PC-3 (cell line): Measurements from ENCODE around the gene OPTC.

Source experiments
- EZH2 ChIP-seq: fragments of 300-600 bp; sonication (generic); IDR thresholded peaks from one replicate; pipeline ENCODE4 v1.6.1; 2017; ENCODE audit warnings: antibody characterized with exemption, mild to moderate bottlenecking, low read length; ENCODE audit not compliant: unreplicated experiment
- EZH2phosphoT487 ChIP-seq: fragments of 300-600 bp; sonication (generic); IDR thresholded peaks from 2 replicates; pipeline ENCODE4 v1.6.1; 2018; ENCODE audit warnings: mild to moderate bottlenecking, antibody characterized with exemption, low read length, borderline replicate concordance
- TF ChIP-seq, protein P1 (sequence below): fragments of 300-600 bp; sonication (generic); conservative IDR thresholded peaks from 2 replicates; pipeline ENCODE4 v1.5.1; 2017; ENCODE audit warnings: antibody characterized with exemption, low read depth, mild to moderate bottlenecking, low read length

DNA sequence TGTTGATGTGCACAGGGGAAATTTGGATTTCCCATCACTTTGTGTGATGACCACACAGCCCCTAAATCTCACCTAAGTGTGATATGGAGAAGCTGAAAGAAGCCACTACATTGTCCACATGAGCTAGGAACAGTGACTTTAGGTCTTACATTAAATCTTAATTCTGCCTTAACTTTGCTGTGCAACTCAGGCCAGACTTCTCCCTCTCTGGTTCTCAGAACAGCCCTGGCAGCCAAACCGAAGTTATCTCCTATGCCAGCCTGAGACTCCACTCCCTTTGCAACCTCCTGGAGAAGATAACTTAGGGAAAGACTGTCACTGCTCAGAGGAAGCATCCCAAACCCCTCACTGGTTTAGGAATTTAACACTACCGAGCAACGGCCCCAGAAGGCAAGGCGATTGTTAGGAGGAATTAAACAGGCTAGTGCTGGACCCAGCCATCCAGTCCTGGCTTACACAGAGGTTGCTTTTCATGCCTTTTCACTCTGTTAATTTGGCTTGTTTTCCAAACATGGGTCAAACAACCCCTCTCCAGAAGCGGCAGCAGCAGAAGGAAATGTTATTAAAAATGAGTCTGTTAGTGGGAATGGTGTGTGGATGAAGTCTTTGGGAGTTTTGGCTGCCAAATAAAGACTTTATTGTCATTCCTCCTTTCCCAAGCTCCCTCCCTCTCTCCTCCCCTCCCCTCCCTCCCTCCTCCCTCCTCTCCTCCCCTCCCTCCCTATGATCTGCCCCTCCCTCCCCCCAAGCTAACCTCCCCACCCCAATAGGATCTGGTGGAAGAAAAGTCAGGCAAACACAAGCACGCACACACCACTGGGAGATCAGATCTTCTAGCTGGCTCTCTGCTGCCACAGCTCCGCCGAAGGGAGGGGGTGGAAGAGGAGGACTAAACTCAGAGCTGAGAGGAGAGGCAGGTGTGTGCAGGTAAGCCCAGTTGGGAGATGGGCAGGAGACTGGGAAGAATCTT lies 18.7 kb upstream of the OPTC start, which contains the start of gene PRELP:
- TF ChIP-seq, protein P1, sequence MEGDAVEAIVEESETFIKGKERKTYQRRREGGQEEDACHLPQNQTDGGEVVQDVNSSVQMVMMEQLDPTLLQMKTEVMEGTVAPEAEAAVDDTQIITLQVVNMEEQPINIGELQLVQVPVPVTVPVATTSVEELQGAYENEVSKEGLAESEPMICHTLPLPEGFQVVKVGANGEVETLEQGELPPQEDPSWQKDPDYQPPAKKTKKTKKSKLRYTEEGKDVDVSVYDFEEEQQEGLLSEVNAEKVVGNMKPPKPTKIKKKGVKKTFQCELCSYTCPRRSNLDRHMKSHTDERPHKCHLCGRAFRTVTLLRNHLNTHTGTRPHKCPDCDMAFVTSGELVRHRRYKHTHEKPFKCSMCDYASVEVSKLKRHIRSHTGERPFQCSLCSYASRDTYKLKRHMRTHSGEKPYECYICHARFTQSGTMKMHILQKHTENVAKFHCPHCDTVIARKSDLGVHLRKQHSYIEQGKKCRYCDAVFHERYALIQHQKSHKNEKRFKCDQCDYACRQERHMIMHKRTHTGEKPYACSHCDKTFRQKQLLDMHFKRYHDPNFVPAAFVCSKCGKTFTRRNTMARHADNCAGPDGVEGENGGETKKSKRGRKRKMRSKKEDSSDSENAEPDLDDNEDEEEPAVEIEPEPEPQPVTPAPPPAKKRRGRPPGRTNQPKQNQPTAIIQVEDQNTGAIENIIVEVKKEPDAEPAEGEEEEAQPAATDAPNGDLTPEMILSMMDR, result no peak
- TF ChIP-seq EZH2 (no peak), EZH2phosphoT487 (no peak)
